ENCODE data around the gene PALMD.

DNA sequence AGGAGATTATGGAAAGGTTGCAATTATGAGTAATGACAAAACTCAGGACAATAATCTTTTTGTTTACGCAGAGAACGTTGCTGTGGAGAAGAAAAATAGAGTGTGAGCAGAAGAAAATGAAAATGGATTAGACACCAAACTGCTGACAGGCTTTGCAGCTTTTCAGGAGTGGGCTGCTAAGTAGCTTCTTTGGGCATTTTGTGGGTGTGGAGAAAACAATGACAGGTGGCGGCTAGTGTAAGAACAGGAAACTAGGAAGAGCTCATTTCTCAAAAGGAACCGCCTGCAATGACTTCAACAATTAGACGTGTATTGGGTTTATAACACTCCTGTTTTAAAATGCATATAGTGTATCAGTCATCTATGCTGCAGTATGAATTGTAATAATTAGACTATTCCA, 18.3 kb upstream of the PALMD start:
- TF ChIP-seq, protein P1, sequence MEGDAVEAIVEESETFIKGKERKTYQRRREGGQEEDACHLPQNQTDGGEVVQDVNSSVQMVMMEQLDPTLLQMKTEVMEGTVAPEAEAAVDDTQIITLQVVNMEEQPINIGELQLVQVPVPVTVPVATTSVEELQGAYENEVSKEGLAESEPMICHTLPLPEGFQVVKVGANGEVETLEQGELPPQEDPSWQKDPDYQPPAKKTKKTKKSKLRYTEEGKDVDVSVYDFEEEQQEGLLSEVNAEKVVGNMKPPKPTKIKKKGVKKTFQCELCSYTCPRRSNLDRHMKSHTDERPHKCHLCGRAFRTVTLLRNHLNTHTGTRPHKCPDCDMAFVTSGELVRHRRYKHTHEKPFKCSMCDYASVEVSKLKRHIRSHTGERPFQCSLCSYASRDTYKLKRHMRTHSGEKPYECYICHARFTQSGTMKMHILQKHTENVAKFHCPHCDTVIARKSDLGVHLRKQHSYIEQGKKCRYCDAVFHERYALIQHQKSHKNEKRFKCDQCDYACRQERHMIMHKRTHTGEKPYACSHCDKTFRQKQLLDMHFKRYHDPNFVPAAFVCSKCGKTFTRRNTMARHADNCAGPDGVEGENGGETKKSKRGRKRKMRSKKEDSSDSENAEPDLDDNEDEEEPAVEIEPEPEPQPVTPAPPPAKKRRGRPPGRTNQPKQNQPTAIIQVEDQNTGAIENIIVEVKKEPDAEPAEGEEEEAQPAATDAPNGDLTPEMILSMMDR (IDR thresholded peaks at IDR 0.05) = no peak
- no peak for TF ChIP-seq EZH2 (IDR thresholded peaks at IDR 0.05; ENCODE audit: borderline replicate concordance, insufficient read depth, low read depth, low read length, poor library complexity, severe bottlenecking)
